Right lobe of liver (tissue), 6 donors: ENCODE data around the gene METTL26. TPM values are rescaled to one million over a fixed set of nuclear protein-coding genes. Genes with fewer than 3 reads are reported as not detected.
A peak's percentile ranks its signal among the peaks of the same experiment; 100 is the strongest.

ENCODE experiments used
- ATAC-seq, 4 donors: fragments of 200-7000 bp; cut with Tn5 transposase; one replicate each; pipeline ENCODE4 v1.9.1; 2020; ENCODE audit warnings: mild to moderate bottlenecking in 4 of 4, moderate library complexity in 4 of 4
- DNase-seq, 3 donors: peaks; one replicate each; pipeline ENCODE4 v3.0.0-alpha.2; 2020
- H3K27ac ChIP-seq, 3 donors: fragments of 200-600 bp; one replicate each; pipeline ENCODE4 v1.8.0; 2022
- H3K27me3 ChIP-seq, 2 donors: fragments of 200-600 bp; one replicate each; pipeline ENCODE4 v1.8.0; 2022
- H3K36me3 ChIP-seq, 4 donors: fragments of 200-600 bp; sonication (generic) in 1 of 4; one replicate each; pipeline versions ENCODE4 v1.5.1 to v1.8.0; 2017 to 2022; ENCODE audit warnings: control low read depth in 1 of 4
- H3K4me1 ChIP-seq, 4 donors: fragments of 200-600 bp; sonication (generic) in 1 of 4; one replicate each; pipeline versions ENCODE4 v1.5.1 to v1.8.0; 2017 to 2022; ENCODE audit warnings: control low read depth in 1 of 4
- H3K4me3 ChIP-seq, 3 donors: fragments of 200-600 bp; one replicate each; pipeline ENCODE4 v1.8.0; 2022
- H3K9me3 ChIP-seq, 4 donors: fragments of 200-600 bp; sonication (generic) in 1 of 4; one replicate each; pipeline versions ENCODE4 v1.5.1 to v1.8.0; 2017 to 2022; ENCODE audit warnings: control low read depth in 1 of 4
- POLR2A ChIP-seq: fragments of 450-650 bp; IDR thresholded peaks from one replicate; pipeline ENCODE4 v1.6.1; 2017; ENCODE audit warnings: antibody characterized with exemption, mild to moderate bottlenecking
- WGBS: methylation state at CpG from one replicate; pipeline ENCODE4 v1.1.6; 2018; ENCODE audit warnings: low coverage, low lambda C conversion rate; ENCODE audit not compliant: insufficient coverage; ENCODE audit errors: missing lambda C conversion rate; 5-methylcytosine and 5-hydroxymethylcytosine counted together
- intact Hi-C, 2 donors: fragments of 100-400 bp; cut with DNase I; formaldehyde crosslinking; loops; one replicate each; pipeline versions ENCODE4 v1.11.2 to v1.14.1; 2022
- total RNA-seq, 6 experiments: library from RNA; depleted of rRNA in 2 of 6; stranded (reverse); fragments of >200 nt in 2 of 6; fragmentation: NEBNext Ultra II Directional in 3 of 6; extraction: Animal tissue kit (Norgen Biotek cat#: 25700) in 3 of 6; gene quantifications; one replicate each; pipeline versions ENCODE4 v1.1.0 to v1.2.4, GENCODE V29; 2016 to 2023
- TF ChIP-seq, protein P1 (sequence below), 4 donors: fragments of 200-600 bp in 3 of 4; fragments of 450-650 bp in 1 of 4; IDR thresholded peaks; one replicate each; pipeline versions ENCODE4 v1.5.1 to v1.8.0; 2016 to 2022; ENCODE audit warnings: antibody characterized with exemption in 4 of 4, mild to moderate bottlenecking in 2 of 4
- donor health status: DM: no; HTN: yes; CAD: no.
- donor health status: DM: no; HTN: no; CAD: no.
- donor health status: DM: no; HTN: no; CAD: no.
- donor health status: DM: no; HTN: yes; CAD: no.
- donor health status: DM: no; HTN: yes; CAD: no.

The METTL26 gene
- total RNA-seq, 6 experiments from 2014 or later, result 22.7 to 126 (median 32.6) TPM

- H3K4me1 ChIP-seq, result peaks cover 0 to 15% (median 3%) of the 10 kb centered on the region in 4 donors
- H3K27me3 ChIP-seq, result no peaks in the 10 kb centered on the region
- WGBS, result no CpG with 5 or more reads among the region's 50 CpGs
- H3K36me3 ChIP-seq, result peaks cover 0 to 42% (median 15%) of the 10 kb centered on the region in 4 donors
- ATAC-seq (peak in 1 of 4 donors; percentile 5), DNase-seq (no peak)
- no peaks in the 10 kb centered on the region for H3K9me3 ChIP-seq
- peak overlapping the region; percentile 96 to 98 (median 97) for H3K4me3 ChIP-seq
- TF ChIP-seq POLR2A, result no peak
- TF ChIP-seq, protein P1, sequence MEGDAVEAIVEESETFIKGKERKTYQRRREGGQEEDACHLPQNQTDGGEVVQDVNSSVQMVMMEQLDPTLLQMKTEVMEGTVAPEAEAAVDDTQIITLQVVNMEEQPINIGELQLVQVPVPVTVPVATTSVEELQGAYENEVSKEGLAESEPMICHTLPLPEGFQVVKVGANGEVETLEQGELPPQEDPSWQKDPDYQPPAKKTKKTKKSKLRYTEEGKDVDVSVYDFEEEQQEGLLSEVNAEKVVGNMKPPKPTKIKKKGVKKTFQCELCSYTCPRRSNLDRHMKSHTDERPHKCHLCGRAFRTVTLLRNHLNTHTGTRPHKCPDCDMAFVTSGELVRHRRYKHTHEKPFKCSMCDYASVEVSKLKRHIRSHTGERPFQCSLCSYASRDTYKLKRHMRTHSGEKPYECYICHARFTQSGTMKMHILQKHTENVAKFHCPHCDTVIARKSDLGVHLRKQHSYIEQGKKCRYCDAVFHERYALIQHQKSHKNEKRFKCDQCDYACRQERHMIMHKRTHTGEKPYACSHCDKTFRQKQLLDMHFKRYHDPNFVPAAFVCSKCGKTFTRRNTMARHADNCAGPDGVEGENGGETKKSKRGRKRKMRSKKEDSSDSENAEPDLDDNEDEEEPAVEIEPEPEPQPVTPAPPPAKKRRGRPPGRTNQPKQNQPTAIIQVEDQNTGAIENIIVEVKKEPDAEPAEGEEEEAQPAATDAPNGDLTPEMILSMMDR (IDR thresholded peaks at IDR 0.05), result no peak
- H3K27ac ChIP-seq, result peak overlapping the region; percentile 56 to 82 (median 65)
- intact Hi-C loops, result no loop called here
These were observed 32.5 kb upstream of the METTL26 start for GRCh38 chr16:668519-669171.

DNA sequence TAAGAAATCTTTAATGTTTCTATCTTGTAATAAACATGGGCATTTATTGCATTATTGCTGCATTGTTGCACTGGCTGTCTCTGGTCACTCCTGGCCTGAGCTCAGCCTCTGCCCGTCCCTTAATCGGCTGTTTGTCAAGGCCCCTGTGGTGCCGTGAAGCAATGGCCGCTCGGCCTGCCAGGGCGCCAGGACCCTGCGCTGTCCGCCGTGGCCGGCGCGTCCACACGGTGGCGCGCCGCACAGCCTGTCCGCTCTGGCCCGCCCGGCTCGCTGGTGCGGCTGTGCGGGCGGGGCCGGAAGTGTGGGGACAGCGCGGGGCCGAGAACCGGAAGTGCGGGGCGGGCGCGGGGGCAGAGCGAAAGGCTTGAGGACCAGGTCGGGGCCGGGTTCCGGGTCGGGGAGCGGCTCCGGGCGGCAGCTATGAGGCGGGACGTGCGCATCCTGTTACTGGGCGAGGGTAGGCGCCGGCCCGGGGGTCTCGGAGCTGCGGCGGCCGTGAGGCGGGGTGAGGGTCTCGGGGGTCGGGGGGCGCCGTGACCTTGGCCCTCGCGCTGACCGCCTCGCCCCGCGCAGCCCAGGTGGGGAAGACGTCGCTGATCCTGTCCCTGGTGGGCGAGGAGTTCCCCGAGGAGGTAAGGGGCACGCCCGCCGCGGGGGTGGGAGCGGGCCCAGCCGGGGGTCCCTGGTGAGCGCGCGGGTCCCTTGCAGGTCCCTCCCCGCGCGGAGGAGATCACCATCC is 31.8 kb upstream of the METTL26 start, which contains the start of gene RHOT2:
Gene RHOT2 (plus strand): TSS at position 353 of the 739 bp plus-strand sequence. CDS start 68 bp downstream, at position 421.
- no peaks in the 10 kb centered on the region for H3K9me3 ChIP-seq
- ATAC-seq, result peak; percentile 93 to 98 (median 94)
- 2% methylated on average over 10 of the region's 78 CpGs for WGBS
- no peaks in the 10 kb centered on the region for H3K27me3 ChIP-seq
- TF ChIP-seq, protein P1 (IDR thresholded peaks at IDR 0.05), result peak; percentile 89 to 95 (median 92)
- peak; percentile 63 for TF ChIP-seq POLR2A
- DNase-seq, result peak; percentile 93 to 95 (median 94)
- peaks cover 0 to 15% (median 3%) of the 10 kb centered on the region in 4 donors for H3K4me1 ChIP-seq
- peaks cover 0 to 35% (median 15%) of the 10 kb centered on the region in 4 donors for H3K36me3 ChIP-seq
- intact Hi-C loops, result no loop called here
- peak within 1 kb of the TSS; percentile 56 to 82 (median 65) for H3K27ac ChIP-seq
- peak within 1 kb of the TSS; percentile 96 to 98 (median 97) for H3K4me3 ChIP-seq

GRCh38 chr16:667113-667779 is 31.1 kb upstream of the METTL26 start:
- TF ChIP-seq, protein P1 (IDR thresholded peaks at IDR 0.05), result no peak
- TF ChIP-seq POLR2A, result no peak
- no peaks in the 10 kb centered on the region for H3K9me3 ChIP-seq
- peak overlapping the region in 1 of 3 donors; percentile 65 for H3K27ac ChIP-seq
- peaks cover 0 to 15% (median 3%) of the 10 kb centered on the region in 4 donors for H3K4me1 ChIP-seq
- intact Hi-C loops, result no loop called here
- peaks cover 0 to 28% (median 10%) of the 10 kb centered on the region in 4 donors for H3K36me3 ChIP-seq
- H3K27me3 ChIP-seq, result no peaks in the 10 kb centered on the region
- DNase-seq, result no peak
- peak overlapping the region in 1 of 3 donors; percentile 97 for H3K4me3 ChIP-seq
- no peak for ATAC-seq
- WGBS, result 52% methylated on average over 4 of the region's 22 CpGs

- peaks cover 0 to 22% (median 7%) of the 10 kb centered on the region in 4 donors for H3K36me3 ChIP-seq
- no peaks in the 10 kb centered on the region for H3K9me3 ChIP-seq
- intact Hi-C loops, result no loop called here
- H3K4me1 ChIP-seq, result peaks cover 0 to 19% (median 3%) of the 10 kb centered on the region in 4 donors
- TF ChIP-seq, protein P1 (IDR thresholded peaks at IDR 0.05), result no peak
- no peak for TF ChIP-seq POLR2A
- no peaks in the 10 kb centered on the region for H3K27me3 ChIP-seq
- no CpG with 5 or more reads among the region's 13 CpGs for WGBS
- H3K4me3 ChIP-seq, result no peak overlapping the region
- H3K27ac ChIP-seq, result no peak overlapping the region
- no peak for ATAC-seq
- DNase-seq, result no peak
These were observed 30.5 kb upstream of the METTL26 start for GRCh38 chr16:666572-666971.
